ENCODE measurements around the gene SETD3.

SETD3 gene

GRCh38 chr14:99516871-99517642 lies 36.4 kb upstream of the SETD3 start:
- no peak for DNase-seq (ENCODE audit: low read depth in 2 of 3, low spot score in 2 of 3)

GRCh38 chr14:99516156-99516870 lies 35.7 kb upstream of the SETD3 start:
- DNase-seq (ENCODE audit: low read depth in 2 of 3, low spot score in 2 of 3): no peak

- DNase-seq (ENCODE audit: low read depth in 2 of 3, low spot score in 2 of 3): no peak
These were observed 34.9 kb upstream of the SETD3 start for GRCh38 chr14:99515301-99516155.

- DNase-seq (ENCODE audit: low read depth in 2 of 3, low spot score in 2 of 3): no peak
These were observed 34.1 kb upstream of the SETD3 start for GRCh38 chr14:99514552-99515300.

- DNase-seq (ENCODE audit: low read depth in 2 of 3, low spot score in 2 of 3): no peak
These were observed 33.4 kb upstream of the SETD3 start for GRCh38 chr14:99513946-99514551.

- no peak for DNase-seq (ENCODE audit: low read depth in 2 of 3, low spot score in 2 of 3)
These were observed 32.6 kb upstream of the SETD3 start for GRCh38 chr14:99513183-99513694.

- DNase-seq (ENCODE audit: low read depth in 2 of 3, low spot score in 2 of 3): no peak
These were observed 32.0 kb upstream of the SETD3 start for GRCh38 chr14:99512571-99513182.

GRCh38 chr14:99512110-99512449 lies 31.4 kb upstream of the SETD3 start:
- DNase-seq (ENCODE audit: low read depth in 2 of 3, low spot score in 2 of 3): no peak

GRCh38 chr14:99511421-99512109 lies 30.9 kb upstream of the SETD3 start:
- DNase-seq (ENCODE audit: low read depth in 2 of 3, low spot score in 2 of 3): no peak

GRCh38 chr14:99510556-99511139 lies 30.0 kb upstream of the SETD3 start:
- DNase-seq (ENCODE audit: low read depth in 2 of 3, low spot score in 2 of 3): no peak

GRCh38 chr14:99509871-99510555 lies 29.4 kb upstream of the SETD3 start:
- DNase-seq (ENCODE audit: low read depth in 2 of 3, low spot score in 2 of 3): no peak

- DNase-seq (ENCODE audit: low read depth in 2 of 3, low spot score in 2 of 3): no peak
These were observed 28.4 kb upstream of the SETD3 start for GRCh38 chr14:99508896-99509629.

GRCh38 chr14:99507860-99508640 lies 27.4 kb upstream of the SETD3 start:
- no peak for DNase-seq (ENCODE audit: low read depth in 2 of 3, low spot score in 2 of 3)

- no peak for DNase-seq (ENCODE audit: low read depth in 2 of 3, low spot score in 2 of 3)
These were observed 25.6 kb upstream of the SETD3 start for GRCh38 chr14:99506276-99506675.

GRCh38 chr14:99505089-99505488 lies 24.4 kb upstream of the SETD3 start:
- no peak for DNase-seq (ENCODE audit: low read depth in 2 of 3, low spot score in 2 of 3)

- DNase-seq (ENCODE audit: low read depth in 2 of 3, low spot score in 2 of 3): no peak
These were observed 23.3 kb upstream of the SETD3 start for GRCh38 chr14:99503848-99504453.

- DNase-seq (ENCODE audit: low read depth in 2 of 3, low spot score in 2 of 3): no peak
These were observed 22.3 kb upstream of the SETD3 start for GRCh38 chr14:99502989-99503421.
